HCT116 (cell line): ENCODE data around the gene PLCD1. TPM values are rescaled to one million over a fixed set of nuclear protein-coding genes. Genes with fewer than 3 reads are reported as not detected.

Experiments
- ATAC-seq: fragments of 200-7000 bp; cut with Tn5 transposase; 2 replicates; pipeline ENCODE4 v1.9.1; 2020; ENCODE audit warnings: mild to moderate bottlenecking, moderate library complexity
- BruUV-seq: library from RNA; stranded (reverse); fragments of 400-500 nt; replicated peaks from 2 replicates; lab custom pipeline; 2021; lab: Mats Ljungman, UMichigan
- CTCF ChIA-PET: fragments of 300-600 bp; sonication (Branson Sonifier 250); formaldehyde crosslinking; loops from one replicate; lab custom pipeline; 2021; ENCODE audit warnings: antibody characterized with exemption; lab: Charles Lee
- POLR2A ChIA-PET: fragments of 300-600, 350-600 bp; sonication (Branson Sonifier 250); formaldehyde crosslinking; loops from one replicate; lab custom pipeline; 2021; ENCODE audit warnings: antibody characterized with exemption; lab: Charles Lee
- RAD21 ChIA-PET, 2 experiments: fragments of 300-600 bp; sonication (Branson Sonifier 250); formaldehyde crosslinking; loops; one replicate each; lab custom pipeline; 2023; ENCODE audit warnings: low total read pairs in 2 of 2; ENCODE audit not compliant: uncharacterized antibody in 2 of 2, unreplicated experiment in 2 of 2, low non-redundant PET in 1 of 2; lab: Charles Lee
- DNase-seq: peaks from one replicate; pipeline ENCODE4 v3.0.0-alpha.2; 2010; ENCODE audit warnings: low read depth, low spot score
- H2AFZ ChIP-seq: fragments of 200-600 bp; shearing (Covaris generic), sonication (generic); 2 replicates; pipeline ENCODE4 v1.6.1; 2017; ENCODE audit warnings: low read depth, mixed run types, mixed read lengths, antibody characterized with exemption, low read length; ENCODE audit not compliant: poor library complexity, severe bottlenecking
- H3K27ac ChIP-seq: 2 replicates; pipeline ENCODE4 v1.5.1; 2012; ENCODE audit warnings: low read depth, low read length
- H3K27me3 ChIP-seq: fragments of 200-600 bp; sonication (generic); 2 replicates; pipeline ENCODE4 v1.6.1; 2016; ENCODE audit warnings: mixed run types, low read length, mixed read lengths; ENCODE audit not compliant: insufficient read depth
- H3K36me3 ChIP-seq, 2 experiments: fragments of 200-500 bp in 1 of 2; fragments of 200-600 bp in 1 of 2; sonication (Bioruptor generic) in 1 of 2; sonication (generic) in 1 of 2; 2 replicates each; pipeline versions ENCODE4 v1.5.1 to v1.6.1; 2014 to 2016; ENCODE audit warnings: low read length in 2 of 2, inconsistent platforms in 1 of 2, mixed read lengths in 1 of 2, mixed run types in 1 of 2; ENCODE audit not compliant: insufficient read depth in 2 of 2, control insufficient read depth in 1 of 2
- H3K4me1 ChIP-seq, 2 experiments: fragments of 200-600 bp in 1 of 2; sonication (generic) in 1 of 2; 2 replicates each; pipeline versions ENCODE4 v1.5.1 to v1.6.1; 2012 to 2017; ENCODE audit warnings: low read length in 2 of 2, inconsistent platforms in 1 of 2, mild to moderate bottlenecking in 1 of 2, mixed read lengths in 1 of 2, mixed run types in 1 of 2, moderate library complexity in 1 of 2; ENCODE audit not compliant: insufficient read depth in 2 of 2, control insufficient read depth in 1 of 2
- H3K4me2 ChIP-seq: fragments of 200-600 bp; sonication (generic); 2 replicates; pipeline ENCODE4 v1.6.1; 2017; ENCODE audit warnings: mixed run types, low read length, mixed read lengths
- H3K4me3 ChIP-seq, 2 experiments: fragments of 200-600 bp in 1 of 2; sonication (generic) in 1 of 2; replicated peaks in 1 of 2; 2 replicates each; pipeline ENCODE4 v1.5.1; 2011 to 2016; ENCODE audit warnings: low read length in 2 of 2, control low read depth in 1 of 2, low read depth in 1 of 2, mild to moderate bottlenecking in 1 of 2, mixed read lengths in 1 of 2, mixed run types in 1 of 2
- H3K79me2 ChIP-seq: fragments of 200-600 bp; sonication (generic); 2 replicates; pipeline ENCODE4 v1.6.1; 2017; ENCODE audit warnings: mild to moderate bottlenecking, mixed run types, low read length, moderate library complexity, mixed read lengths; ENCODE audit not compliant: insufficient read depth
- H3K9ac ChIP-seq: fragments of 200-600 bp; sonication (generic); 2 replicates; pipeline ENCODE4 v1.6.1; 2016; ENCODE audit warnings: low read length, mixed read lengths
- H3K9me2 ChIP-seq: fragments of 200-600 bp; sonication (generic), shearing (Covaris generic); 2 replicates; pipeline ENCODE4 v1.6.1; 2017; ENCODE audit warnings: mixed run types, mild to moderate bottlenecking, moderate library complexity; ENCODE audit not compliant: insufficient read depth
- H3K9me3 ChIP-seq, 2 experiments: fragments of 200-500 bp in 1 of 2; fragments of 200-600 bp in 1 of 2; sonication (Bioruptor generic) in 1 of 2; sonication (generic) in 1 of 2; 2 replicates each; pipeline ENCODE4 v1.6.1; 2014 to 2017; ENCODE audit warnings: low read length in 2 of 2, mixed read lengths in 2 of 2, inconsistent platforms in 1 of 2, low read depth in 1 of 2, mild to moderate bottlenecking in 1 of 2, mixed run types in 1 of 2, moderate library complexity in 1 of 2; ENCODE audit not compliant: control insufficient read depth in 1 of 2, insufficient read depth in 1 of 2
- H4K20me1 ChIP-seq: fragments of 200-600 bp; sonication (generic), shearing (Covaris generic); 2 replicates; pipeline ENCODE4 v1.6.1; 2017; ENCODE audit warnings: mixed run types, mild to moderate bottlenecking, moderate library complexity; ENCODE audit not compliant: insufficient read depth
- EGR1 ChIP-seq: IDR thresholded peaks from 2 replicates; pipeline ENCODE4 v1.6.1; 2012; ENCODE audit warnings: low read depth
- EZH2 ChIP-seq: fragments of 200-600 bp; sonication (generic); IDR thresholded peaks from 2 replicates; pipeline ENCODE4 v1.6.1; 2017; ENCODE audit warnings: antibody characterized with exemption, mixed run types
- FOSL1 ChIP-seq: IDR thresholded peaks from 2 replicates; pipeline ENCODE4 v1.6.1; 2012; ENCODE audit warnings: low read depth
- JUND ChIP-seq: IDR thresholded peaks from 2 replicates; pipeline ENCODE4 v1.6.1; 2012
- POLR2AphosphoS5 ChIP-seq: IDR thresholded peaks from 2 replicates; pipeline ENCODE4 v1.6.1; 2011; ENCODE audit warnings: mild to moderate bottlenecking, low read depth, low read length, moderate library complexity
- RAD21 ChIP-seq: IDR thresholded peaks from 2 replicates; pipeline ENCODE4 v1.6.1; 2012; ENCODE audit warnings: low read depth, mild to moderate bottlenecking
- SIN3A ChIP-seq: IDR thresholded peaks from 2 replicates; pipeline ENCODE4 v1.6.1; 2012; ENCODE audit warnings: low read depth
- SP1 ChIP-seq: IDR thresholded peaks from 2 replicates; pipeline ENCODE4 v1.6.1; 2012; ENCODE audit warnings: low read depth
- ZFX ChIP-seq: fragments of 450-650 bp; IDR thresholded peaks from 2 replicates; pipeline ENCODE4 v1.6.1; 2017
- intact Hi-C: fragments of 100-400 bp; cut with micrococcal nuclease; formaldehyde crosslinking; loops from 2 replicates; pipeline ENCODE4 v1.10.0; 2022
- total RNA-seq: library from RNA; stranded (reverse); gene quantifications from one replicate; pipeline ENCODE4 v1.2.1, GENCODE V29; 2021; ENCODE audit not compliant: unreplicated experiment
- TF ChIP-seq, protein P1 (sequence below): IDR thresholded peaks from 2 replicates; pipeline ENCODE4 v1.6.1; 2012
- TF ChIP-seq, protein P2 (sequence below): IDR thresholded peaks from 2 replicates; pipeline ENCODE4 v1.6.1; 2011; ENCODE audit warnings: mild to moderate bottlenecking, low read length, moderate library complexity; ENCODE audit not compliant: insufficient replicate concordance; ENCODE audit errors: extremely low read depth
- TF ChIP-seq, protein P3 (sequence below): IDR thresholded peaks from 2 replicates; pipeline ENCODE4 v1.6.1; 2012

The PLCD1 gene
- total RNA-seq, 1 experiment from 2014 or later = 15.9 TPM

DNA sequence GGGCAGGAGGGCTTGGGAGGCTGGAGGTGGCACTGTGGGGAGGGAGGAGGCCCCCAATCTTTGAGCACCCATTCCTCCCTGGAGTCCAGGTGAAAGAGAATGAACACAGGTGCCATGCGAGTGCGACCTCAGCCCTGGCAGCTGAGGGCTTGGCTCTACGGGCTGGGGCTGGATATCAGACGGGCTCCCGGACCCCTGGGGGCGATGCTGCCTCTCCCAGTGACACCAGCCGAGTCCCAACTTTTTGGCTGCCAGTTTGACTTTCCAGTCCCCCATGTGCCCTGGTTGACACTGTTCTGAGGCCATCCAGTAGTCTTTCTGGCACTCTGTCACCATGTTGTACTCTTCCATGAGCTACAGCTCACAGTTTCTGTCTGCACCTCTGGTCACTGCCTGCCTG lies 37.6 kb downstream of the PLCD1 start:
- Histone ChIP-seq H3K36me3 (no peaks in the 10 kb centered on the region), H3K79me2 (no peaks in the 10 kb centered on the region), H3K4me1 (peaks cover 7 to 30% of the 10 kb centered on the region in 2 experiments; a peak in 3 of 4 replicates), H3K4me3 (no peak overlapping the region), H3K9ac (no peak overlapping the region), H3K9me3 (no peaks in the 10 kb centered on the region), H3K9me2 (no peaks in the 10 kb centered on the region), H3K27me3 (no peaks in the 10 kb centered on the region), H3K4me2 (no peak overlapping the region), H4K20me1 (no peaks in the 10 kb centered on the region), H2AFZ (no peak overlapping the region), H3K27ac (no peak overlapping the region)
- ATAC-seq (no peak), DNase-seq (no peak)
- ChIA-PET CTCF (no interaction called here), RAD21 (no interaction called here), POLR2A (no interaction called here)
- intact Hi-C loops = no loop called here
- BruUV-seq = no TSS peak
- TF ChIP-seq, protein P1, sequence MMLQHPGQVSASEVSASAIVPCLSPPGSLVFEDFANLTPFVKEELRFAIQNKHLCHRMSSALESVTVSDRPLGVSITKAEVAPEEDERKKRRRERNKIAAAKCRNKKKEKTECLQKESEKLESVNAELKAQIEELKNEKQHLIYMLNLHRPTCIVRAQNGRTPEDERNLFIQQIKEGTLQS = no peak
- TF ChIP-seq FOSL1 (no peak), SIN3A (no peak), RAD21 (no peak), ZFX (no peak), SP1 (no peak), EGR1 (no peak), EZH2 (no peak), JUND (no peak), POLR2AphosphoS5 (no peak)
- TF ChIP-seq, protein P2, sequence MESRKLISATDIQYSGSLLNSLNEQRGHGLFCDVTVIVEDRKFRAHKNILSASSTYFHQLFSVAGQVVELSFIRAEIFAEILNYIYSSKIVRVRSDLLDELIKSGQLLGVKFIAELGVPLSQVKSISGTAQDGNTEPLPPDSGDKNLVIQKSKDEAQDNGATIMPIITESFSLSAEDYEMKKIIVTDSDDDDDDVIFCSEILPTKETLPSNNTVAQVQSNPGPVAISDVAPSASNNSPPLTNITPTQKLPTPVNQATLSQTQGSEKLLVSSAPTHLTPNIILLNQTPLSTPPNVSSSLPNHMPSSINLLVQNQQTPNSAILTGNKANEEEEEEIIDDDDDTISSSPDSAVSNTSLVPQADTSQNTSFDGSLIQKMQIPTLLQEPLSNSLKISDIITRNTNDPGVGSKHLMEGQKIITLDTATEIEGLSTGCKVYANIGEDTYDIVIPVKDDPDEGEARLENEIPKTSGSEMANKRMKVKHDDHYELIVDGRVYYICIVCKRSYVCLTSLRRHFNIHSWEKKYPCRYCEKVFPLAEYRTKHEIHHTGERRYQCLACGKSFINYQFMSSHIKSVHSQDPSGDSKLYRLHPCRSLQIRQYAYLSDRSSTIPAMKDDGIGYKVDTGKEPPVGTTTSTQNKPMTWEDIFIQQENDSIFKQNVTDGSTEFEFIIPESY = no peak
- TF ChIP-seq, protein P3, sequence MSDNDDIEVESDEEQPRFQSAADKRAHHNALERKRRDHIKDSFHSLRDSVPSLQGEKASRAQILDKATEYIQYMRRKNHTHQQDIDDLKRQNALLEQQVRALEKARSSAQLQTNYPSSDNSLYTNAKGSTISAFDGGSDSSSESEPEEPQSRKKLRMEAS = no peak
